Skin of body (tissue), 2 donors: Measurements from ENCODE around the gene LYST. TPM values are rescaled to one million over a fixed set of nuclear protein-coding genes. Genes with fewer than 3 reads are reported as not detected.
"Not testable (repeated sequence)": the region's sequence is repeated elsewhere in the genome, so short reads cannot be mapped to it uniquely, and the experiment has no call there.

Experiments used
- DNase-seq: peaks from one replicate; lab custom pipeline; 2025; lab: John Stamatoyannopoulos, UW
- total RNA-seq: library from RNA; depleted of rRNA; stranded (reverse); fragments of >200 nt; gene quantifications from one replicate; pipeline ENCODE4 v1.2.3, GENCODE V29; 2014

Gene LYST, protein sequence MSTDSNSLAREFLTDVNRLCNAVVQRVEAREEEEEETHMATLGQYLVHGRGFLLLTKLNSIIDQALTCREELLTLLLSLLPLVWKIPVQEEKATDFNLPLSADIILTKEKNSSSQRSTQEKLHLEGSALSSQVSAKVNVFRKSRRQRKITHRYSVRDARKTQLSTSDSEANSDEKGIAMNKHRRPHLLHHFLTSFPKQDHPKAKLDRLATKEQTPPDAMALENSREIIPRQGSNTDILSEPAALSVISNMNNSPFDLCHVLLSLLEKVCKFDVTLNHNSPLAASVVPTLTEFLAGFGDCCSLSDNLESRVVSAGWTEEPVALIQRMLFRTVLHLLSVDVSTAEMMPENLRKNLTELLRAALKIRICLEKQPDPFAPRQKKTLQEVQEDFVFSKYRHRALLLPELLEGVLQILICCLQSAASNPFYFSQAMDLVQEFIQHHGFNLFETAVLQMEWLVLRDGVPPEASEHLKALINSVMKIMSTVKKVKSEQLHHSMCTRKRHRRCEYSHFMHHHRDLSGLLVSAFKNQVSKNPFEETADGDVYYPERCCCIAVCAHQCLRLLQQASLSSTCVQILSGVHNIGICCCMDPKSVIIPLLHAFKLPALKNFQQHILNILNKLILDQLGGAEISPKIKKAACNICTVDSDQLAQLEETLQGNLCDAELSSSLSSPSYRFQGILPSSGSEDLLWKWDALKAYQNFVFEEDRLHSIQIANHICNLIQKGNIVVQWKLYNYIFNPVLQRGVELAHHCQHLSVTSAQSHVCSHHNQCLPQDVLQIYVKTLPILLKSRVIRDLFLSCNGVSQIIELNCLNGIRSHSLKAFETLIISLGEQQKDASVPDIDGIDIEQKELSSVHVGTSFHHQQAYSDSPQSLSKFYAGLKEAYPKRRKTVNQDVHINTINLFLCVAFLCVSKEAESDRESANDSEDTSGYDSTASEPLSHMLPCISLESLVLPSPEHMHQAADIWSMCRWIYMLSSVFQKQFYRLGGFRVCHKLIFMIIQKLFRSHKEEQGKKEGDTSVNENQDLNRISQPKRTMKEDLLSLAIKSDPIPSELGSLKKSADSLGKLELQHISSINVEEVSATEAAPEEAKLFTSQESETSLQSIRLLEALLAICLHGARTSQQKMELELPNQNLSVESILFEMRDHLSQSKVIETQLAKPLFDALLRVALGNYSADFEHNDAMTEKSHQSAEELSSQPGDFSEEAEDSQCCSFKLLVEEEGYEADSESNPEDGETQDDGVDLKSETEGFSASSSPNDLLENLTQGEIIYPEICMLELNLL (N-terminal part only)
- total RNA-seq: 48.6 TPM

DNA sequence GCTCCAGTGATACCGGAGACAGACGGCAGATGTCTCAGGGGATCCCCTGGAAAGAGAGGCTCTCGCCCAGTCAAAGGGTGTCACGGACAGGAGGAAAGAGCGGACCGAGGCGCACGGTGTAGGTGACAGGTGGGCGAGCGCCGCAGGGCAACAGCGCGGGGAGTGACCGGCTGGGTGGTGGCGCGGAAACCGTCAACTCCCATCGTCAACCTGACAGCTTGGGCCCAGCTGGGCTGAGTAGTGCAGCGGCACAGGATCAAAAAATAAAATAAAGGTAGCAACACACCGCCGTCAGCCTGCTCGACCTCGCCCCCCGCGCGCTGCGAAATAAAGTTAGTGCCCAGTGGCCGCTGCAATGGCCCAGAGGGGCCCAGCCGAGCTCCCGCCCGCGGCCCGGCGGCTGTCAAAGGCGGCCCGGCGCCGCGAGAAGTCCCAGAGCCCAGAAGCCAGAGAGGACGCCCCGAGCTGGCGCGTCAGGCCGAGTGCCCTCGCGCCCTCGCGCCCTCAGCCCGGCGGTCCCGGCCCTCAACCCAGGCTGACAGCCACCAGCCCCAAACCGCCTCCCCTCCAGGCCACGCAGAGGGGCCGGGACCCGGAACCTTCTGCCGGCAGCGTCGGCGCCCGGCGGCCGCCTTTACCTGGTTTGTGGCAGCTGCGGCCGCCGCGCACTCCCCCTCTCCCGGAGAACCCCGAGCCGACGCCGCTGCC, at the start of gene LYST:
TSS of gene LYST (minus strand) at position 702 of the 708 bp plus-strand sequence. CDS start 36,489 bp downstream, outside the sequence.
- no peak for DNase-seq

- DNase-seq: not testable (repeated sequence)
These were observed 48.8 kb upstream of the LYST start for GRCh38 chr1:235915489-235915888.

DNA sequence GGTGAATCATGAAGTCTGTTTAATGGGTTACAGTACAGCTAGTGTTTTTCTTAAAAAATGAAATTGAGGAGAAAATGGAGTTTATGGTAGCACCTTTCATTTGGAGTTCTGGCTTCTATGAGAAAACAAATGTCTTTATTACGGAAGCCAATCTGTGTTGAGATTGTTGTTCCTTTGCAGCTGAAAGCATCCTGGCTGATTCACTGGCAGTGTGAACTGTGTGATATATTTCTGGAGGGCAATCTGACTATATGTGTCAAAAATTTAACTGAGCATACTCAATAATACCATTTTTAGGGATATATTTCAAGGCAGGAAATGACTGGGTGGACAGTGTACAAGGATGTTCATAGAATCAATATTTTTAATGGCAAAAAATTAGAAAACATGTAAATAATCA, 46.6 kb upstream of the LYST start:
- DNase-seq: no peak

GRCh38 chr1:235911876-235912275, 45.2 kb upstream of the LYST start:
- no peak for DNase-seq

- no peak for DNase-seq
These were observed 44.6 kb upstream of the LYST start for GRCh38 chr1:235911300-235911662.

DNA sequence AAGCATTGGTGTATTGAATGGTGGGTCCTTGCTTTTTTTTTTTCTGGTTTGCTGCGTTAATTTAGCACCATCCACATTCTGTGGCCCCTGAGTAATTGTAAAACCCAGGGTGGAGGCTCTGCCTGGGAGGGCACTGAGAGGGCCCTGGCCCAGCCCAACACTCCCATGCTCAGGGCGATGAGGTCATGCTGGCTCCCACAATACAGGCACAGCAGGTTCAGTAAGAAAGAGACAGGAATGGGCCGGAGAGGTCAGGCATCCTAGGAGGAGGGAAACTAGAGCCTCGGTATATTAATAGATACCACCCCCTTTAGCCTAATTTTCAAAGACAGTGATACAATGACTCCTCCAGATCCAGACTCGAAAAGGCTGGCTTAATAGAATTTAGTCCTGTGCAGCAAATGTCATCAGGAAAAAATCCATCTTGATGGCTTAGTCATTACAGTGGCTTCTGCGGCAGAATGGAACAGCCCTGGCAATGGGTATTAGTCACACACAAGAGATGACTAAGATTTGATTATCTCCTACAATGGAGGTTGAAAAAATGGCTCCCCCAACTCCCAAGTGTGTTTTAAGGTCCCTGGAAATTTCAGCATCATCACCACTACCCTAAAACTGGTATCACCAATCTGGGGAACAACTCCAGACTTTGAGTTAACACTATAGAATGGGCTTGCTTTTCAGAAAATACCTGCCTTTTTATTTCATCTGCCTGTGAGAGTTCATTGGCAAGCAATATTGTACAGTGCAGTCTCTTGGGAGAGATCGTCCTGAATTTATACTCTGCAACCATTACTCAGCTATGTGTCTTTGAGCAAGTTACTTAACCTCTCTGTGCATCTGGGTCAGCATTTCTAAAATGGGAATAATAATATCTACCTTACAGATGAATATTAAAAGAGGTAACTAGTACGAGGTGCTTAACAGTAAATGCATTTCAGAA, 43.9 kb upstream of the LYST start:
- no peak for DNase-seq

- no peak for DNase-seq
These were observed 42.2 kb upstream of the LYST start for GRCh38 chr1:235908742-235909520.

DNA sequence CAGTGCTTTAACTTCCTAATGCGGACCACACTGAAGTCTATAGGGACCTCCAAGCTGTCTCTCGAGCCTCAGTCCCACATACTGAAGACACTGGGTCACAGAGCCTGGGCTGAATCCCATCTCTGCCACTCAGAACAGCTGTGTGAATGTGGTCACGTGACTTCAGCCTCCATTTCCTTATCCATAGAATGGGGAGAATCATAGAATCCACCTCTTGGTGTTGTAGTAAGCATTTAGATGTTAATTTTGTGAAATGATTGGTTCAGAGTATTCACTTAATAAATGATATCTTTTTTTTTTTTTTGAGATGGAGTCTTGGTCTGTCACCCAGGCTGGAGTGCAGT, 41.2 kb upstream of the LYST start:
- DNase-seq: no peak

- DNase-seq: no peak
These were observed 40.6 kb upstream of the LYST start for GRCh38 chr1:235907187-235907896.

DNA sequence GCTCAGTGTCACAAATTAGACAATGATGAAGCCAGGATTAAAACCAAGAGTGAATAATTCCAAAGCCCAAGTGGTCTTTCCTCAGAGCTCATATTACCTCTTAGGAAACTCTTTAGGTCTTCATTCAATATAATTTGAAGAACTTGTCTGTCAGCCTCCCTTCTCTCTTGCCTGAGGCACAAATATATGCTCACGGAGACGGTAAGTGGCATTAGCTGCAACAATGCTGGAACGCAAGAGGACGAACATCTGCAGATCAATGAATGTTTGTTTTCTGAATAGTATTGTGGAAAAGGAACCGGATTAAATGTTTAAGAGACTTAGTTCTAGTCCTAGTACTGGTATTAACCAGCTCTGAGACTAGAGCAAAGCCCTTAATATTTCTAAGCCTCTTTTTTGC, 39.7 kb upstream of the LYST start:
- no peak for DNase-seq

DNA sequence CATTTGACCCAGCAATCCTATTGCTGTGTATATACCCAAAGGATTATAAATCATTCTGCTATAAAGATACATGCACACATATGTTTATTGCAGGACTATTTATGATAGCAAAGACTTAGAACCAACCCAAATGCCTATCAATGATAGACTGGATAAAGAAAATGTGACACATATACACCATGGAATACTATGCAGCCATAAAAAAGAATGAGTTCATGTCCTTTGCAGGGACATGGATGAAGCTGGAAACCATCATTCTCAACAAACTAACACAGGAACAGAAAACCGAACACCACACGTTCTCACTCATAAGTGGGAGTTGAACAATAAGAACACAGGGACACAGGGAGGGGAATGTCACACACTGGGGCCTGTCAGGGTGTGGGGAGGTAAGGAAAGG, 37.1 kb upstream of the LYST start:
- DNase-seq: not testable (repeated sequence)

GRCh38 chr1:235902677-235903542, 36.2 kb upstream of the LYST start:
- DNase-seq: no peak

DNA sequence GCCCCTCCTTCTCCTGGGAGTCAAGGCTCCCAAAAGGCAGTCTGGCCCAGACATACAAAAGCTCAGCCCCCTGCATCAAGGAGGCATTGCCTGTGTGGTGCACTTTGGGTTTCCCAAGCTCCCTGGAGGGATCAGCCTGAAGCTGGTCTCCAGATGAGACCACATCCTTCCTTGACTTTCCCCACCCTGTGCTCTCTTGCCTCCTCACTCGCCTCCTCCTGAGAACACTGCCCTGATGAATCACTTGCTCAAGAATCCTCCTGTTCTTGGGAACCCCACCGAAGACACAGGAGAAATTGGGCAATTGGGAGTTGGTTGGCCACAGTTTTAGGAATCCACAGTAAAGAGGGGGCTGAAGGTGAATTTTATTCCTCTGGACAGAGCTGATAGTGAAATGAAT, 34.8 kb upstream of the LYST start:
- DNase-seq: no peak

- no peak for DNase-seq
These were observed 31.4 kb upstream of the LYST start for GRCh38 chr1:235898126-235898525.

DNA sequence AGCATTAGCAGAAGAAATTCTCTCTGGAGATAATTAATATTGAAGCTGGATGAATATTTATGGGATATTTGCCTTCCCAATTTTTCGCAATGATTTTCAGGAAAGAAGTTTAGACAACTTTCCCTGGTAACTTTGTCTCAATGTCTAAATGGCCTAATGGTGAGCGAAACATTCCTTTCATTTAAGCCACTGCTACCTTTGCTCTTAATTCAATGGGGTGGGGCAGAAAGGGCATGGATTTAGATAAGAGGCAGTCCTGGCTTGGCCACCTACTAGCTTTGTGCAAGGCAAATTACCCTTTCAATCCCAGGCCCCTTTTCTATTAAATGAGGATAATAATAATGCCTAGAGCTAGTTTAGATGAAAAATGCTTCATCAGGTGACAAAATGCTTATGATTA, 27.1 kb upstream of the LYST start:
- no peak for DNase-seq

- no peak for DNase-seq
These were observed 26.2 kb upstream of the LYST start for GRCh38 chr1:235892734-235893413.

- DNase-seq: no peak
These were observed 25.5 kb upstream of the LYST start for GRCh38 chr1:235892202-235892601.
